Activated CD4-positive, alpha-beta T cell treated with anti-CD3 and anti-CD28 coated beads for 4 hours (primary cell): ENCODE measurements around the gene SERGEF.

Source experiments
- DNase-seq, 2 donors: peaks; one replicate each; pipeline ENCODE4 v3.0.0-alpha.2; 2020

Gene SERGEF

DNA sequence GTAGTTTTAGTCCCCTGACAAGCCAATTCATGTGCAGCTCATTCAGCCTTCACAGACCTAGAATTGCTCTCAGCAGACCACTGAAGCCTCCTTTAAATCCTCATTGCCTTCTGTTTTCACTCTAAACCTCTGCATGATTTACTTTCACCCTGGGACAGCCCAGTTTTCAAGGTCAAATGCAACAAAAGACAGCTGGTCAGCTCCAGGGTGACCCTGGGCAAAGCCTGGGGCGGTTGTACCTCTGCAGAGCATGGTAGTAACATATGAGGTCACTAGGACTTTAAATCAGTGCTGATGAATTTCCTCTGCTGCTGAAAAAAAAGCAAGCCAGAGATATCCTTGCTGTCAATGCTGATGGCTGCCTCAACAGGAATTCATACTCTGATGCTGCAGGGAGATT is 62.2 kb downstream of the SERGEF start:
- no peak for DNase-seq

DNA sequence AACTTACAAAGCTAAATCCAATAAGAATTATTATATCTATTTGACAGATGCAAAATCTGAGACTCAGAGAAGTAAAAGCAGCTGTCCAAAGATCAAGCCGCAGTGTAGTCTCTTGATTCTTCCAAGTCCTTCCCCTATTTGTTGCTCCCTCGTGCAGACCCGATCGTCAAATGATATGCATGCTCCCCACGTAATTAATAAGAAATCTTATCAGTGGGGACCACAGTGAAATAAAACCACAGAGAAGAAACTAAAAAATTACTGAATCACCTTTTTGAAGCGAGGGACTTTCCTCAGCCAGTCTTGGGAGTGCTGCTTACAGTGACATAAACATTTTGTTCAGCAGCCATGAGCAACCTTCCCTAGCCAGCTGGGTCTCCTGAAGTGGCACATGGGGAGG is 64.6 kb downstream of the SERGEF start:
- no peak for DNase-seq

DNA sequence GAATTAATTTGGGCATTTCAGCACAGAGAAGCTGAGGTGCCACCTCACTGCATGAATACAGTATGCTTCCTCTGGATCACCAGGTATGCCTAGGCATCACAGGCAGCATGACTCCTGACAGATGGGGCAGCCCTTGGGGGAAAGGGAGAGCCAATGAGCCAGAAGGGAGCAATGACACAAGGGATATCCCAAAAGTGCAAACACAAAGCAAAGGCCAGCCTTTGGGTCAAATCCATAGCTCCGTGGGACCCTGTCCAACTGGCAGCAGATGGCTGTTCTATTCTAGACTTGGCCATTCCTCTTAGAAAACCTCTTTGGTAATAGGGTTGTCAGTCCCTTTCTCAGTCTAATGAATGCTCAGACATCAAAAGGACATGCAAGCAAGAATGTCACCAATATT is 73.3 kb downstream of the SERGEF start:
- no peak for DNase-seq

DNA sequence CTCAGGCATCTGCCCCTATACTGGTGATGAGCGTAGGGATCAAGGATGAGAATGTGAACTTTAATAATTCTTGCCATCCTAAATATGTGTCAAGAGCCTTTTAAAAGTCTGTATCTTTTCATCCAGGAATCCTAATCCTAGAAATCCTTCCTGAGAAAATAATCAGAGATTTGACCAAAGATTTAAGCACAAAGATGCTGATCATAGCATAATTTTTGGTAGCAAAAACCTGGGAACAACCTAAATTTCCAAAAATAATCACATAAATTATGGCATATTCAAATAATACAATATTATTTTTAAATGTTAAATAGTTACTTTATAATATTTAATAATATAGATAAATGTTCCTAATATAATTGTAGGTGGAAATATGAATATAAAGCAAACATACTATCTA is 76.1 kb downstream of the SERGEF start:
- DNase-seq: no peak

DNA sequence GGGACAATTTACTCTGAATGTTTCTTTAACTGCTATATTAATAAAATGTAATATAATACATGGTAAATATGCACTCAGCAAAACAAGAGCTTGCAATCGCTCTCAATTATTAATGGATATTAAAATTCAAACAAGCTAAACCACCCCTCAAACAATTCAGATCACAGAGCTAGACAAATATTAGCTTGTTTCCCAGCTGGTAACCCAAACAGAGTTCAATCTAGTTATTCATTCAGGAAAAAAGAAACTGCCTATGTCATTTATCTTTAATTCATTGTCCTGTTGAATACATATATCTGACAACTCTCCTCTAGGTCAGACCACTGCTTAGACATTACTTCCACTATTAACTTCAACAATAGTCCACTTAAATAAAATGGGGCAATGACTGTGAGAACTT is 78.7 kb downstream of the SERGEF start:
- DNase-seq: no peak

DNA sequence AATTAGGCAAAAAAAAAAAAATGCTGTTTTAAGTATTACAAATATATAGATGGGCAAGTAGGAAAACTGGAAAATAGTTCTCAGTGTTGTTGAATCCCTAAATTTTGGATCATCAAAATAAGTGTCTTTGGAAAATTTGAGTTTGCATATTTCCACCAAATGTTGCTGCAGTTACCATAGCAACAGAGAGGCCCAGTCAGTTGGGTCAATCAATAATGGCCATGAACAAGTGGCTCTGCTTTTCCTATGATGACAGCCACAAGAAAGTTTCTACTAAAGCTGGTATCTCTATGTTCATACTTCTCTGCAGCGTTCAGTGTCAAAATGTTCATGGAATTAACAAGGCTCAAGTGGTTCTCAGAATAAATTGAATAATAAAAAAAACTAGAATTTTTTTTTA is 79.1 kb downstream of the SERGEF start:
- no peak for DNase-seq

DNA sequence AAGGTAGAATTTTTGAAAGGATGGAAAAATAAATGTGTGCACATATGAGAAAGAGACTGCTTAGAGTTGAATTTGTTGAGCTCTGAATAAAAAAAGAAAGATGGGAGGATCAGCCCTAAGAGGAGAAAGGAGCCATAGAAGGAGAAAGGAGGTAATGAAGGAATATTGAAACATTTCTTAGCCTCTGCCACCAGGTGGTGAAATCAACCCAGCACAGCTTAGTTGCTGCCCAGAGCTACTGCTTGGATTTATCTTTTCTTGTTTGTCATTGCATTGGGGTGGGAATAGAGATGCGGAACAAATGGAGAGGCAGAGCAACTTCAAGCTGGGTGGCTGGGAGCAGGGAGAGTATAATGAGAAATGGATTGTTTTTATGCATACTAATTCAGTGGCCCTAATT is 80.4 kb downstream of the SERGEF start:
- no peak for DNase-seq

DNA sequence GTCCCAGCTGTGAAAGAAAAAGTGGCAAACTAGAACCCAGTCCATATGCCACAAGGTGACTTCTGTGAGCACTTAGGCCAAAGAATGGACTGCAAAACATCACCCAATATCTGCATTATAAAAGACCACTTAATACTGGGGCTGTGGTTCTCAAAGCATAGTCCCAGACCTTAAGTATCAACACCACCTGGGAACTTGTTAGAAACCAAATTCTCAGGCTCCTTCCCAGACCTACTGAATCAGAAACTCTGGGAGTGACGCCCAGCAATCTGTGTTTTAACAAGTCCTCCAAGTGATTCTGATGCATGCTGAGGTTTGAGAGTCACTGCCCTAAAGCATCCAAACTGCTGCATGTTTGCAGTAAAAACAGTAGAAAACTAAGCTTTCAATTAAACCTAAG is 81.3 kb downstream of the SERGEF start:
- no peak for DNase-seq

DNA sequence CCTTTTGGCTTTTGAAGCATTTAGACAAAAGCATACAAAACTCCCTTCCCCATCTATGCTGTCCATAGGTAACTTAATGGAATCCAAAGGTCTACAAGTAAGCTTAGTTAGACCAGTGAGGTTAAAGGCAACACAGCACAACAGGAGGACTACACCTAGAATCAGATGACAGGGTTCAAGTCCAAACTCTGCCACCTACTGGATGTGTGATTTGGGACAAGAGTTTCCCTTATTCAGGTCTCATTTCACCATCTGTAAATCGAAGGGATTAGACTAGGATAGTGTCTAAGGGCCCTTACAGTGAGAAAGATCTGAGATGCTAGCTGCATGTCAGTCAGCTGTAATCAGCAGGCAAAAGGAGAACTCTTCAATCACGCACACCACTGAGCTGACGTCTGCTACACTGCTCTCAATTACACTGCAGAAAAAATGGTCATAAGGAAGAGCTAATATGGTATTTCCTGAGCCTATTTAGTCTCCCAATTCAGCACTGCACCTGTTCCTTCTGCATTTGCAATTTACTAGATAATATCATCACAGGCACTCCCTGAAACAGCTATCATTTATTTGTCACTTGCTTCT is 82.2 kb downstream of the SERGEF start:
- no peak for DNase-seq

DNA sequence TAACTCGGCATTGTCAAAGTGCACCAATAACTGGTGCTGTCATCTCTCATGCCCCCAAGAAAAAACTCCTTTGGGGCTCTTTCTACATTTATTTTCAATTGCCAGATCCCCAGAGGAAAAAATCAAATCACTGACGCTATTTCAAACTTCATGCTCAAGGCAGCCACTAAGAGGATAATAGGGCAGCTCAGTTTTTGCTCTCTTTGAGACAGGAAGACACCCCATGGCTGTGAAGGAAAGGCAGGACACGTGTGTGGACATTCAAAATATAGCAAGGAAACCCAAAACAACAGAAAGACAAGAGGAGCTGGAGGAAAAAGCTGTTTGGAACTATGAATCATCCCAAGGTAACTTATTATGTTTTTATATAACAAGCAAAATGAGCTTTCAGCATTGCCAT is 83.7 kb downstream of the SERGEF start:
- DNase-seq: no peak

DNA sequence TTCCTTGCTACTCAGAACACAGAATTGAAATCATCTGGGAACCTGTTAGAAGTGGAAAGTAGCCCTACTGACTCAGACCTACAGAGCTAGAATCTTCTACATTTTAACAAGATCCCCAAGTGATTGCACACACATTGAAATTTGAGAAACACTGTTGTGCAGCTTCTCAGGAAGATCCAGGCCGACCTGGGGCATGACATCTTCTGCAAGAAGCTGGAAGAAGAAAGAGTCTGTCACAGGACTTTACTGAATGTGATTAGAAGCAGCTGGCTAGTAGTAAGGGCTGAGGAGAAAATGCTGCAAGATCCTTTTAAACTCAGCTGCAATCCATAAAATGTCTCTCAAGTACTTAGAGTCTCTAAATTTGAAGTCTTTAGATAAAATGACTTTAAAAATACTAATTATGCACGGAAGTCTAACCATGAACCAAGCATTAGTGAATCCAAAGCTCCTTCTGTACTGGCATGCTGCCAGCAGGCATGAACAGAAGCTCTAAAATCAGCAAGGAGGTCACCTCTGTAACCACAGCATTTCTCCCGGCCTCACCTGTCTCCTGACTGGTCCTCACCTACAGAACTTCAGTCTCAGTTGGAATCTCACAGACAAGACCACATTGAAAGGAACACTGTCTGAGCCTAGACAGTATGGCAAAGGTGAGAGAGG is 85.0 kb downstream of the SERGEF start:
- DNase-seq: no peak

DNA sequence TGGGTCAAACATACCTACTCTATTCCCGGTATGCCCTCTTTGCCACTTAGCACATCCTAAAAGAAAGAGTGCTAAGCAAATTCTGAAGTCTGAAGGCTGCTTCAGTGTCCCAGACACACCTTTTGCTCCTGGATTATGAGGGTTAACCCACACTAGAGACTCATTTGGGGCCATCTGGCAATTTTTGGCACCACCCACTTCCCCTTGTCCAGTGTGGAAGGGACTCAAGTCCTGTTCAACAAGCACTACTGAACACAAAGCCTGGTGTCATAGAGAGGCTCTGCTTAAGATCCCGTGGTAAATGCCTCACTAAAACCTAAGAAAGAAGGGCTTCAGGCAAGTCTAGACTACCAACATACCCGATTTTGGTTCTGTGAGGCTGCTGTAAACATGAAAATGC is 85.8 kb downstream of the SERGEF start:
- no peak for DNase-seq

DNA sequence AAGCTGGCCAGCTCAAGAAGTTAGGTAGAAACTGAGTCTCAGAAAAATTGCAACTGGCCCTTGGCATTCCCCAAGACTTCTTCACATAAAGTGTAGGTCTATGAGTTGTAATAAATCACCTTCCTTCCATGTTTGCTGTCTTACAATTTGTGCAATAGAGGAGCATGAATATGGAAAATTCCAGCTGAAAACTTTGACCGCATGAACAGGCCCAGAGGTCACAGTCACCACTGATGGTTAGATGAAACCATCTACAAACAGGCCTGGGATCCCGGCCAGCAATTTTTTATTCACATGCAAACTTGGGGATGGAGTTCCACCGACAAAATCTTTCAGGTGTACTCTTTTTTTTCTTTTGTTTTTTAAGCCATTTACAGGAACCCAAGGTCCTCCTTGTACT is 88.1 kb downstream of the SERGEF start:
- DNase-seq: no peak

DNA sequence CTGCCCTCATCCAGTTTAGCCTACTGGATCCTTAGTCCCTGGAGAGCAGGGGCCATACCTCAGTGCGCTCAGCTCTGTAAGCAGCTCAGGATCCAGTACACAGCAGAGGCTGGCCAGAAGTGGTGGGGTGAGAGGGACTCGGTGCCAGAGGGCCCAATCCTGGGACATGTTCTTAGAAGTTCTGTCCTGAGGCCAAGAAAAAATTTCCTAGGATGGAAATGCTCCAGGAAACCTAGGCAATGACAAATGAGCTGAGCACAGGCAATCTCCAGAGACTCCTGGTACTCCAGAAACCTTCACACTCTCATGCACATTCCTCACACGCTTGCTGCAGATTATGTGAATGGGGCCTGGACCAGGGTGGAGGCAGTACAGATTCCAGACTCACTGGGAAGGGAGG is 89.6 kb downstream of the SERGEF start:
- no peak for DNase-seq

DNA sequence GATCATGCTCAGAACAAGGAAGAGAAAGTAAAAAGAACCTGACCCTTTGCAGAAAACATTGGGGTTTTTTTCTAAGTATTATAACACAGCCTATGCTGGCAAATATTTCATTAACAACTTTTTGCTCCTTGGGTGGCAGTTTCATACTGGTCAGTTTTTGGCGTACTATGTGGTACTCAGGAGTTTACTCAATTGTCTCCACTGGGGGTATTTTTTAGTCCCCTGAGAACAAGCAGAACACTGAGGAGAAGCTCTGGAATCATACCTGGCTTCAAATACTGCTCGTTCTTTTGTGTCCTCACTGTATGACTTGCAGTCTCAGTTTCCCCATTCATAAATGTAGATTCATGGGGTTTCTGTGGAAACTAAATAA is 90.4 kb downstream of the SERGEF start:
- DNase-seq: no peak

DNA sequence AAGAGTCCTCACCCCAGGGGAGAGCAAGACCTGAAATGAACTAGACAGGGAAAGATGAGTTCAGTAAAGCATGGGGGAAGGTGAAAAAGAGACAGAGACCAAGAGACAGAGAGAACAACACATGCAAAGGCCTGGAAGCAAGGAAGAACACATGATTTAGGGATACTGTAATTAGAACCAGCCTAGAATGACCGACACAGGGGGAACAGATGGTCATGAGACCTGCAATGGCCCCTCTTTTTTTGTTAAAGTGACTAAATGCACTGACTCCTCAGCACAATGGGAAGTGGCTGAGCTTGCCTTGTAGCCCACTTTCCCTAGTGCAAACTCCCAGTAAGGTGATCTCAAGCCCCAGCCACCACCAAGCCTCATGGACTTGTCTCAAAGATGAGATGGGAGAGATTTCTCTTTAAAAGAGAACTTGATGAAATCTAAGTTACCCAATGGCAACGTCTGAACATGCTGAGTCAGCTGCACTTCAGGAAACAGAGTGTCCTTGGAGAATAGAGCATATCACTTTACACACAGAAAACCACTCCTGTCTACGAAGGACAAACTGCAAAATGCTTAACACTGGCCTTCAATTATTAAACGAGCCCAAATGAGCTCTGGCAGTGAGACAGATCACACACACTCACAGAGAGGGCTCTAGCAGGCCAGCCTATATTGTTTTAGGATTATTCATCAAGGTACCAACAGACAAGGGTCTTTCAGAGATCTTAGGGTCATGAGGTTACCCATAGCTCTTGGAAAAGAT is 91.0 kb downstream of the SERGEF start:
- DNase-seq: no peak

DNA sequence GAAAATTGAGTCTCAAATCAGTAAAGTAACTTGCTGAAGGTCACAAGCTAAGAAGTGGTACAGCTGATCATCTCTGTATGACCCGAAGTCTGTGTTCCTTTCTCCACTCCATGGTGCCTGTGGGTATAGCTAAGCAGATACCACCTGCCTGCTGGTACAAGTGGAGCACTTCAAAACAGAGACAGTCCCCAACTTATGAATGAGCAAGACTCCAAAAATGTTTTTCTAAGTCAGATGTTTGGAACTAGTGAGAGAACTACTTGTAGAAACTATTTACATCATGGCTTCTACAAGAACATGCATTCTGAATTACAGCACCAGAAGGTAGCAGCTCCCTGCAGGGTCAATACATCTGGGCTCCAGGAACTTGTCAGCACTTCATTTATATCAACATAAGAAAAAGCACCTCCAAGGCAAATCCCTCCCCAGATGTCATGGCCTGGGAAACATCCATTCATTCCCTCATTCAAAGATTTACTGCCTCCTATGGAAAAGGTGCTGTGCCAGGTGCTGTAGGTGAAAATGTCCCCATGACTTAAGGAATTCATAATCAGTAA is 94.7 kb downstream of the SERGEF start:
- DNase-seq: no peak

DNA sequence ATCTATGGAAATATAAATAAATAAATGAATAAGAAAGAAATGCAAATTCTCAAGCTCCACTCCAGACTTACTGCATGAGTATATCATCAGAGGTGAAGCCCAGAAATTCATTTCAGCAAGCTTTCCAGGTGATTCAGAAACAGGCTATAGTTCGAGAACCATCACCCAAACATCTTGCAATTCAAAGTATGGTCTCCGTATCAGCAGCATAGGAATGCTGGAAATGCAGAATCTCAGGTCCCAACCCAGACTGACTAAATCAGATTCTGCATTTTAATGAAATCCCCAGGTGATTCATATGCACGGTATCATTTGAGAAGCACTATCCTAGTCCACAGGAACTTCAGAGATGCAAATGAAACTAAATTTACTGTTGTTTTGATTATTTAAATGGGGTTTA is 95.3 kb downstream of the SERGEF start:
- no peak for DNase-seq

DNA sequence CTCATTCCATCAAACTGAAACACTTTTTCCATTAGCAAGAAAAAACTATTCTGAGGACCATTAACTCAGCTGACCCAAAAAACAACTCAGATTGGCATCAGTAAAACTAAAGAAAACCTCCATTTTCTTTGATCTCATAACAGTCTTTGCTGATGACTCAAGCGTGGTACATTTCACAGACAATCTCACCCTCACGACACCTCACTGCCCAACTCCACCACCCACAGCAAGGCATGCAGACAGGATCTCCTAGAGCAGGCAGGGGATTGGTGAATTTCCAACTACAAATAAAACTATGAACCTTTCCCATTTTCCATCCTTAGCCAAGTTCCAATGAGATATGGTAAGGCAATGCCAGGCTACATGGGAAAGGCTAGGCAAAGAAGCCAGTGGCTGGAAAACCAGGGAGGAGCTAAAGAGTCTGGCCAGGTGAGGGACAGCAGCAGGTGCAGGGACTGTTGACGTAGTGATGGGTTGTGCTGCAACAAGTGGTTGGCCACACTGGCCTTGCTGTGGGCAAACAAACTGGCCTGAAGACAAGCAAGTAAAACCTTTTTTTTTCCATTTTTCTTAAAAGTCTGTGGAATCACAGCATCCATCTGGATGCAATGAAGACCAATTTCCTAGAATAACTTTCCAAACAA is 97.2 kb downstream of the SERGEF start:
- no peak for DNase-seq

DNA sequence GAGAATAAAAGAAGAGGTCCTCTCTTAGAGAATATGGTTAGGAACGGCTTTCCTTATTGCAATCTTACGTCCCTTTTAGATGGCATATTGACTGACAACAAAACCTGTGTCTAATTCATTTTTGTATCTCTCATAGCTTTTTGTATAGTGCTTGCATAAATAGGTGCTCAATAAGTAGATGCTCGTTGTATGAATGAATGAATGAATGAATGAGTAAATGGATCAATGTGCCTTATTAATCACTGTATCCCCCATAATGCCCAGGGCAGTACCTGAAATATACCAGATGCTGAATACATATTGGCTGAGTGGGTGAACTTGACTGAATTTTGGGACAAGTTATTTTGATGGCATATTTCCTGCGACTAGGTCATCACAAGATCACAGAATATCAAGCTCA is 97.9 kb downstream of the SERGEF start:
- DNase-seq: no peak

DNA sequence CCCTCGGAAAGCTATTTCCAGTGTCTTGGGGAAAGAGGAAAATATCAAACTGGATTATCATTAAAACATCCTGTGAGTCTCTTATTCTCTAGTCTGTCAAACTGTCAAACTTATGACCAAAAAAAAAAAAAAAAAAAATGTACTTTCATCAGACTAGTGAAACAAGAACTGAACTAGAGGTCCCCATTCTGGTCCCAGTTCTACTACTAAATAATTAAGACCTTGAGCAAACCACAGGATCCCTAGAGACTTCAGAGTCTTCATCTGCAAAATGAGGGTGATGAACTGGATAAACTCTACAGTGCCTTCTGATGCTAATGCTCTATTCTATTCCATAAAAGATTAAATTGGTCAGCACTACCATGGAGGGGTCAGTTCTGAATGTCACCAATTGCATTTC is 105.8 kb downstream of the SERGEF start:
- DNase-seq: no peak

DNA sequence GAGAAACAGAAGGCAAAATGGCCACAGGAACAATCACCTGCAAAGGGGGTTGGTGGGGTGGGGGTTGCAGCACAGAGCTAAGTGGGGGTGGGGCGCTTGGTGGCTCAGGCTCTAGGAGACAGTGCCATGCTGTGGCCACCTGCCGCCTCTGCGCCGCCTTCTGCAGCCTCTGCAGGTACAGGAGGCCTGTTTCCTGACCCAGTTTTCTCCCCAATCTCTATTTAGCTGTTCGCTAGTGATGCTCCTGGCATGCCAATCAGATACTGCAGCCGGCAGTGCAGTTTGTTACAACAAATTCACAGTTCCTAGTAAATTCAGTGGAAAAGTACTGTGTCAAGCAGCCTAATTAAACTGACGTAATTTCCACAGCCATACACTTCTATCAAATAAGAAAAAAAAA is 106.4 kb downstream of the SERGEF start:
- no peak for DNase-seq

DNA sequence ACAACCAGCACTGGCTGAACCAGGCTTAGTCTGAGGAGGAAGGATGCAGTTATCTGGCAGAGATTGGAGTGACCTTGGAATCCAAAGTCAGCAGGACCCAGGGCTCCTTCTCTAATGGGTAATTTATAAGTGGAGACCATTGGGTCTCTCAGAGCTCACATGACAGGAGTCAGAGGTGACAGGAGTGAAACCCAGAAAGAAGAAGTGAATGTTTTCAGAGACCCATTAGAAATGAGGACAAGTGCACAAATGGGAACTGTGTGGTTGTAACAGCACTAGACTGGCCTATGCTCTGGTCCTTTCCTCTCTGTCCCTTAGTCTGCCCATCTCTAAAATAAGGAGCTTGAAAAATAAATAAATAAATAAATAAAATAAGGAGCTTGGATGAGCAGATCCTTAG is 107.4 kb downstream of the SERGEF start:
- DNase-seq: no peak

DNA sequence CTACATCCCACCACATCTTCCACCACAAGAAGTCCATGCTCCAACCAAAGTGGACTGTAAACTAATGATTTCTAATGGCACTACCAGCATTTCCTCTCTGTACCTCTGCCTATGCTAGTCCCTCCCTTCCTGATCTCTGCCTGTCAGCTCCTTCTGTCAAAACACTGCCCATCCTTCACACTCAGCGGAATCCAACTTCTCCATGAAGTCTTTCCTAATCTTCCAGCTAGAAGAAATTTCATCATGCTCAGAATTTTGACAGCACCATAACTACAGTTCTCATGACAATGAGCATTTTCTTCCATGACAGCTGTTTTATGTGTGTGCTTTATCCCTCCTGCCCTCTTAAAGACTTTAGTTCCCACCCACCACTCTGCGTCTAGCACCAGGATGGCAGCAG is 111.4 kb downstream of the SERGEF start:
- no peak for DNase-seq
